ENCODE data around the gene FMNL2.
"Not testable (repeated sequence)": the region's sequence is repeated elsewhere in the genome, so short reads cannot be mapped to it uniquely, and the experiment has no call there.

The FMNL2 gene

GRCh38 chr2:152518641-152519580 is 183.9 kb downstream of the FMNL2 start:
- no peak overlapping the region for H3K4me3 ChIP-seq (ENCODE audit: low read depth, low read length)
- H3K27ac ChIP-seq = no peak overlapping the region
- no peaks in the 10 kb centered on the region for H3K27me3 ChIP-seq (replicated peaks)
- no peak for TF ChIP-seq CTCF (IDR thresholded peaks at IDR 0.05; ENCODE audit: low read depth, low read length, missing control alignments)
- in situ Hi-C loops (cut with HindIII; ENCODE audit: low pct_ligation_motif_present, low sequenced_read_pairs) = no loop called here
- H3K36me3 ChIP-seq (replicated peaks) = no peaks in the 10 kb centered on the region
- DNase-seq = no peak

GRCh38 chr2:152519581-152519952 is 184.6 kb downstream of the FMNL2 start:
- Histone ChIP-seq H3K27ac (no peak overlapping the region), H3K36me3 (replicated peaks) (no peaks in the 10 kb centered on the region), H3K27me3 (replicated peaks) (no peaks in the 10 kb centered on the region), H3K4me3 (ENCODE audit: low read depth, low read length) (no peak overlapping the region)
- in situ Hi-C loops (cut with HindIII; ENCODE audit: low pct_ligation_motif_present, low sequenced_read_pairs) = no loop called here
- no peak for TF ChIP-seq CTCF (IDR thresholded peaks at IDR 0.05; ENCODE audit: low read depth, low read length, missing control alignments)
- DNase-seq = no peak

GRCh38 chr2:152520759-152521158 is 185.8 kb downstream of the FMNL2 start:
- Histone ChIP-seq H3K36me3 (replicated peaks) (no peaks in the 10 kb centered on the region), H3K27ac (no peak overlapping the region), H3K4me3 (ENCODE audit: low read depth, low read length) (no peak overlapping the region), H3K27me3 (replicated peaks) (no peaks in the 10 kb centered on the region)
- no peak for TF ChIP-seq CTCF (IDR thresholded peaks at IDR 0.05; ENCODE audit: low read depth, low read length, missing control alignments)
- in situ Hi-C loops (cut with HindIII; ENCODE audit: low pct_ligation_motif_present, low sequenced_read_pairs) = no loop called here
- no peak for DNase-seq

- H3K27me3 ChIP-seq (replicated peaks); H3K36me3 ChIP-seq (replicated peaks); in situ Hi-C loops (cut with HindIII; ENCODE audit: low pct_ligation_motif_present, low sequenced_read_pairs); H3K4me3 ChIP-seq (ENCODE audit: low read depth, low read length): not testable (repeated sequence)
- DNase-seq = peak; percentile 56
- H3K27ac ChIP-seq = peak overlapping the region; percentile 74
Measured at GRCh38 chr2:152522446-152522845, 187.5 kb downstream of the FMNL2 start.

DNA sequence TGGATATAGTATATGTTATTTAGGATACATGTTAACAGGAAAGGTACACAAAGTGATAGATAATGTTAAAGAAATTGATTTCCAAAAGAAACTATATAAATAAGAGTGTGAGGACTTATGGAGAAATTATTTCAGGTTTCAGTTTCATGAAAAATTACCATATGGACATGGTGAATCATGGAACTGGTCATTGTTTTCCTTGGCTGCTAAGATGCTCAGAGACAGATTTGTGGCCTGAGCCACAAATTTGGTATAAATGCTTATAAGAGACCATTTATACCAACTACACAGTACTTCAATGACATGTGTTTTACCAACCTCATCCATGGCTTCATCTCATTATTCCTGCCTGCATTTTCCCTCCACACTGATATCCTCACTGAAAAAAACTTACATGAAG is 188.1 kb downstream of the FMNL2 start:
- peak; percentile 68 for DNase-seq
- H3K27me3 ChIP-seq (replicated peaks) = no peaks in the 10 kb centered on the region
- H3K36me3 ChIP-seq (replicated peaks) = no peaks in the 10 kb centered on the region
- peak overlapping the region; percentile 74 for H3K27ac ChIP-seq
- no peak for TF ChIP-seq CTCF (IDR thresholded peaks at IDR 0.05; ENCODE audit: low read depth, low read length, missing control alignments)
- in situ Hi-C loops (cut with HindIII; ENCODE audit: low pct_ligation_motif_present, low sequenced_read_pairs) = no loop called here
- H3K4me3 ChIP-seq (ENCODE audit: low read depth, low read length) = no peak overlapping the region

DNA sequence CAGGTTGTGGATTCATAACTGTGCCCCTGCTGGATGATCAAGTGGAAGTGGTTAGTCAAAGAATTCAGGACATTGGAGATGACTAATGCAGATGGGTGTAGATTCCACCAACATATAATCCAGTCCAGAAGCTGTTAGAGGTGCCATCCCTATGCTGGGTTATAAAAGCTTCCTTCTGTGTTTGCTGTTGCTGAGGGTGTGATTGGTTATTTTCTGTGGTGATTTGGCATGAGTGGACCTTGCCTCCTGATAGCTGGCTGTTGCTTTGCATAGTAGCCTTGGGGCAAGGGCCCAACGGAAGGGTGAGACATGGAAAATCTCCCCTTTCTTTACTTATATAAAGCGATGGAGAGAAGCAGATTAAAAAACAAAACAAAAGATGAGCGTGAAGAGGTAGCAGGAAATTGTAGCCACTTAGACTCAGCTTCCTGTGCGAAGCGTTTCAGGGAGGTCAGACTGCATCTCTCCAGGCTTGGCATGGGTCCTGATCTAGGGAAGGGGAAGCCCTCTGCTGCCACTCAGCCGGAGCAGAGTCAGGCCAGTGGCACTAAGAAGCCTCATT is 190.4 kb downstream of the FMNL2 start:
- DNase-seq = peak; percentile 45
- H3K27ac ChIP-seq = peak overlapping the region; percentile 48
- no peaks in the 10 kb centered on the region for H3K27me3 ChIP-seq (replicated peaks)
- H3K4me3 ChIP-seq (ENCODE audit: low read depth, low read length) = no peak overlapping the region
- no peaks in the 10 kb centered on the region for H3K36me3 ChIP-seq (replicated peaks)
- in situ Hi-C loops (cut with HindIII; ENCODE audit: low pct_ligation_motif_present, low sequenced_read_pairs) = no loop called here
- peak; percentile 31 for TF ChIP-seq CTCF (IDR thresholded peaks at IDR 0.05; ENCODE audit: low read depth, low read length, missing control alignments)

Measured in brain microvascular endothelial cell (primary cell).